ENCODE measurements around the gene ZHX3.
"Not testable (repeated sequence)": the region's sequence is repeated elsewhere in the genome, so short reads cannot be mapped to it uniquely, and the experiment has no call there.

The ZHX3 gene

DNA sequence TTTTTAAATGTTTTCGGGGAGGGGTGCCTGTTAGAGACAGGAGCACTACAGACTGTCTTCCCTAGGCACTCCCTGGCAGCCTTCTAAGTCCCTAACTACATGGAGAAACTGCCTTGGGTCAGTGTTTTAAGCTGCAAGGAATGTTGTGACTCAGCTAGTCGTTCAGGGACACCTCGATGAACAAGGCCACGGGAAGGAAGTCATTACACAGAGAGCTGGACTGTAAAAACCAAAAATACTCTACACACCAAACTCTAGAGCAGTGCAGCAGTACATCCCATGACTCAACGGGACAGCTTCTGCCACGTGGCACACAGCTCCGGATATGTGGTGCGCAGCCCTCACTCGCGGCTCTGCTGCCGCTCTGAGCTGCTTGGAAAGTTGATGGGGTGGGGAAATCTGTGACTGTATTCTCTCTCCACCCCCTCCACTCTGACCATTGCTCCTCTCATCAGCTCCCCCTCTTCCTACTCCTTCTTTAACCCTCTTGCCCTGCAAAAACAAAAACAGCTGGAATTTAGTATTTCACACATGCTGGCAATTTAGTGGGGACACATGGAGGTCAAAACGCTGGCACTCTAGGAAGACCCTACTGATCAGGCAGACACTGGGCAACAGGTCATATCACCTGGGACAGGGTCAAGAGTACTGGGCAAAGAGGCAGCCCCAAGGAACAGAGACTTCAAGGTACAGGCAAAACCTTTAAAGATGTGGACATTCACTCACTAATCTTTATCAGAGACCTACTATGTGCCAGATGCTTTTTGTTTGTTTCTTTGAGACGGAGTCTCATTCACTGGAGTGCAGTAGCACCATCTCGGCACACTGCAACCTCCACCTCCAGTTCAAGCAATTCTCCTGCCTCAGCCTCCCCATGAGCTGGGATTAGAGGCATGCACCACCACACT lies 12.2 kb upstream of the ZHX3 start:
- peak; percentile 100 for DNase-seq

GRCh38 chr20:41327178-41327577 lies 9.6 kb upstream of the ZHX3 start:
- no peak for DNase-seq

DNA sequence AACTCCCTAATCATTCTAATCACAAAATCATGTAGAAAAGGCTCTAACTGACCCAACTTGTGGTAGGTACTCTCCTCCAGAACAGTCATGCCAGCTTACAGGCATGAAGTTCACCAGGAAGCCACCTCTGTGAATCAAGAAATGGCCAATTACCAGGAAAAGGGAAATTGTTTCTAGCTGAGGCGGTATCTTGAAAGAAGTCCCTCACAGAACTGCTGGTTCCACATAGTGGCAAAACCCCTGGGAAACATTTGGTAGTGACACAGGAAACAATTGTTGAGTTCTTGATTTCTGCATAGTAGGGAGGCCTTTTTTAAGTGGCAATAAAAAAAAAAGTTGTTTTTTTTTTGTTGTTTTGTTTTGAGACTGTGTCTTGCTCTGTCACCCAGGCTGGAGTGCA lies 3.4 kb upstream of the ZHX3 start:
- DNase-seq = no peak

DNA sequence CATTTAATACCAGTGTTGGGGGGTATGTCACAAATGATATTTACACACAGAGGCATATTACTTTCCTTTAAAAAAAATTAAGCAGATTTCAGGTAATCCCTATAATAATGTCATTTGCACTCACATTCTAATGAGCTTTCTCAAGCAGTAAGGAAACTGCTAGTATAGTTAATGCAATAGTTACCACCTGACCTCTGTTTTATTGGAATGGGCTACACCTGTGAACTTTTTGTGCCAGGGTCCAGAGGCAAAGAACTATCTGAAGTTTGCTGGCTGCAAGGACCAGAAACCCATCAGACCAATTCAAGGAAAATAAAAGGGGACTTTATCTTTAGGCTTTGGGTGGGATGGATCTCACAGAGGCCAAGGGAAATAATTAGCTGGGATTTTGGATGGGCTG lies 2.9 kb upstream of the ZHX3 start:
- no peak for DNase-seq

GRCh38 chr20:41318271-41318649 lies 729 bp upstream of the ZHX3 start:
- no peak for DNase-seq

- DNase-seq = peak; percentile 94
These were observed 657 bp downstream of the ZHX3 start for GRCh38 chr20:41316602-41317545.

DNA sequence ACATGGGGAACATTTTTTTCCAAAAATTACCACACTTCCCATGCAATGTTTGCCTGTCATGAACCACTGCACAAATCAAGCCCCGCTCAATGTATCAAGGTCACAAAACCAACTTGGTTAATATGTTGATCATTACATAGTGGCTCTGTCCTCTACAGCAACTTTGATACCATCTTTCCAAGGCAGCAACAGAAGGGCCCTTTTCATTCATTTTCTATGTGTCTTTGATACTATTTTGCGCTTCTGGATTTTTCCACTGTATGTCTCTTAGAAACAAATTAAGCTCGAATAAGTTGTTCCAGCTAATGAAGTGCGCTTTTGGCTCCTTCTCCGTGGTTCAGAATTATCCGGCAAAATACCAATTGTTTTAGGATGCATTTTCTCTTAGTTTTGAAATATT lies 1.5 kb downstream of the ZHX3 start:
- DNase-seq = no peak

- DNase-seq = no peak
These were observed 3.1 kb downstream of the ZHX3 start for GRCh38 chr20:41314386-41314785.

GRCh38 chr20:41312009-41312408 lies 5.5 kb downstream of the ZHX3 start:
- not testable (repeated sequence) for DNase-seq

DNA sequence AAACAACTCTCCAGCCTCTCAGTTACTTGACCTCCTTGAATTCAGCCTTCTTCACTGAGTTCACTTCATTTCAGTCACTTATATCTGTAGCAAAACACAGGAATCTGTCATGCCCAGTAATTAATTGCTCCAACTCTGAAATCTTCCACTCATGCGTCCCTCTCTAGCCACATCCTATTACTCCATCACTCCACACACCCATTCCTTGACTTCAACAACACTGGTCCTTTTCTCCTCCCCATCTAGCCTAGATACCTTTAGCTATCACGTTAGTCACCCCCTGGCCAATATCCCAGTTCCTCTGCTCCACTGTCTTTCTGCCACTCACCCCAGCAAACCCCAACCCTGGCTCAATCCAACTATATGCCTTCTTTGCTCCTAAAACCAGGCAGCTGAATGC lies 7.7 kb downstream of the ZHX3 start:
- DNase-seq = peak; percentile 87

GRCh38 chr20:41308726-41309413 lies 8.7 kb downstream of the ZHX3 start:
- peak; percentile 30 for DNase-seq

- peak; percentile 63 for DNase-seq
These were observed 9.2 kb downstream of the ZHX3 start for GRCh38 chr20:41308290-41308711.

DNA sequence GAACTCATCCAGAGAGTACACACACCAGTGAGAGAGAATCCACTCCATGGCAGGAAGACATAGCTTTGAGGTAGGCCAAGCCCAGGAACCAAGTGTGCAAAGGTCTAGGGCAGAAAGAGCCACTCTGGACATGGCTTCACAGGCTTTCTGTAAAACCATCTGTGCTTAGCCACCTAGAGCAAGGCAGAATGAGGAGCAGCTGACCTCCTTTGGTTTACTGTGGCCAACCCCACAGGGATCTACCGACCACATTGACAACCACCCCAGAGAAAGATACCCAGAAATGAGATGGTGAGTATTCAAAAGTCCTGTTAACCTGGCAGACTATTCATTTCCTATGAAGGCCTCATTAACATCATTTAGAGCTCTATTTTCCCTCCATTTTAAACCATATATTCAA lies 10.5 kb downstream of the ZHX3 start:
- DNase-seq = no peak

GRCh38 chr20:41306061-41306727 lies 11.3 kb downstream of the ZHX3 start:
- no peak for DNase-seq

DNA sequence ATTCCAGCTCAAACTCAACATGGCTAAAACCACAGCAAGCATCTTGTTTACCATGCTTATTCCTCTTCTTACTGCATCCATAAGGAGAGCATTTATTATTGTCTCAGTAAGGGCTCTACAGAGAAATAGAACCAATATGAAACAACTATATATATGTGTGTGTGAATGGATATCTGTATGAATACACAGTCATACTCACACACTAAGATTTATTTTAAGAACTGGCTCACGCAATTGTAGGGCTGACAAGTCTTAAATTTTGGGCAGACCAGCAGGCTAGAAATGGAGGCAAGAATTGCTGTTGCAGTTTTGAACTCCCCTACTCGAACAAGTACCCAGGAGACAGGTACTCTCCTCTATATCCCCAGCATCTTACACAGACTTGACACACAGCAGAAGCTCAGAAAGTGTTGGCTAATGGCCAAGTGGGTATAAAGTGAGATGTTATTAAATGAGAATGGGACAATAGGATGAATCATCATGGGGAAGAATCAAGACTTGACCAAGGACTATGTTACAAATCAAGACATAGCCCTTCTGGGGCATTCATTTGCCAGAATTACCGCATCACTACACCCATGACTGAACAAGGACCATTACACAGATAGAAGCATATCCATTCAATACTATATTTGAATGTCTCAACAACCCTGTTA lies 13.0 kb downstream of the ZHX3 start:
- DNase-seq = no peak

- no peak for DNase-seq
These were observed 13.5 kb downstream of the ZHX3 start for GRCh38 chr20:41304002-41304401.

DNA sequence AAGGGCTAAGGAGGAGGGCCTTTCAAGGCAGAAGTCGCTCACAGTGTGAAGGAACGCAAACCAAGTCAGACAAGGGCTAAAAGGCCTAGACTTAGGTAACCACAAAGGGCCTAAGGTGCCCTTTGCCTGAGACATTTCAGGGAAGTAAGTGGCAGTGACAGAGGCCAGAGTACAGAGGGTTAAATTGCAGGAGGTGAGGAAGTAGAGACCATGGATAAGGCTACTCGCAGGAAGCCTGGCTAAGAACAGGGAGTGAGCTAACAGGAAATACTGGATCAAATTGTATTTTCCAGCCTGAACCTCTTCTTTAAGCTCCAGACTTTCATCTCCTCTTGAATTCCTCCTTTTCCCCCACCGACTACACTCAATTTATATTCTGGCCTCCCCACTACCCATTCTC lies 16.6 kb downstream of the ZHX3 start:
- DNase-seq = no peak

GRCh38 chr20:41300383-41300782 lies 17.1 kb downstream of the ZHX3 start:
- no peak for DNase-seq

DNA sequence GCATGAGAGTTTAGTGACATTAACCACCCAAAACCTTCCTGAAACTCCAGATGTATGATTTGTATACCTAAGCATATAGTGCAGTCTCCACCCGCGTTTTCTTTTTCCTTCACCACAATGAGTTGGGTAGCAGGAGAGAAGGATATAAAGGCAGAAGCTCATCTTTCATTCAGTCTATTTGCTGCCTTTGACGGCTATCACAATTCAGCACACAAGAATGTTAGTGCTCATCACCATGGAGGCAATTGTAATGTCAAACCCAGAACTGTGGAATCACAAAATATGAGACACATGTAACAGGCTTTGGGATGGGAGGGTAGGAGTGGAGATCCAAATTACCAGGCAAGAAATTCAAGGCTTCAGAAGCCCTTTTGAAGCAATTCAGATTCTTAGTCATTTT lies 17.6 kb downstream of the ZHX3 start:
- peak; percentile 22 for DNase-seq

DNA sequence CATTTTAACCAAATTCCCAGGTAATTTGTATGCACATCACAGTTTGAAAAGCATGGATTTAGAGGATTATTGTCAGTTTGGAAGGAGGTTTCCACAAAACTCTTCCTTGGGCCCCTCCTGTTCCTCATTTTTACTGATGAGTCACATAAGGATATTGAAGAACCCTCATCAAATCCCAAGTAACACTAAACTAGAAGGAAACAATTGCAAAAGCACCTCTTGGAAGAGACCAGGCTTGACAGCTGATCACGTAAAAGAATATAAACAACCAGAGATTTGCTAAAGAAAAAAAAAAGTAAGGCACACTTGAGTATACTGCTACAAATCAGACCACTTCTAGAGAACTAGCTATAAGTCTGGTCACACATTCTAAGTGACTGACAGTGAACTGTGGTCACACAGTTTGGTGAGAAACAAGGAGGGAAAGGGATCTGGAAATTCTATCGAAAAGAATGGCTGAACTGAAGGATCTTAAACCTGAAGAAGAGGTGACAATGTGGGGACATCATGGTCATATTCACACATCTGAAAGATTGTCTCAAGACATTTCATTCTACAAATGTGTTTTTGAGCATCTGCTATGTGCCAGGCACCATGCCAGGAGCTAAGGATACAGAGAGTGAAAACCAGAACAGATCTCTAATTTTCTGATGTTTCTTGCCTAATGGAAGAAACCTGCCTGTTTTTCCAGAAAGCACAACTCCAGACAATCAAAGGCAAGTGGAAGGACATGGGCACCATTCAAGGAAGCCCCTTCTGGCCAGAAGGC lies 24.1 kb downstream of the ZHX3 start:
- peak; percentile 40 for DNase-seq

- no peak for DNase-seq
These were observed 26.6 kb downstream of the ZHX3 start for GRCh38 chr20:41290804-41291389.

All from EL (cell line).